Peyer's patch (tissue), 4 donors: ENCODE data around the gene BRMS1L. TPM values are rescaled to one million over a fixed set of nuclear protein-coding genes. Genes with fewer than 3 reads are reported as not detected.
"Not testable (repeated sequence)": the region's sequence is repeated elsewhere in the genome, so short reads cannot be mapped to it uniquely, and the experiment has no call there.

Experiments used
- DNase-seq, 3 donors: peaks; one replicate each; pipeline ENCODE4 v3.0.0-alpha.2; 2017 to 2019
- H3K27ac ChIP-seq, 4 donors: fragments of 200-600 bp; sonication (generic); one replicate each; pipeline ENCODE4 v1.5.1; 2016 to 2019
- H3K27me3 ChIP-seq, 2 donors: fragments of 200-600 bp; sonication (generic); one replicate each; pipeline ENCODE4 v1.5.1; 2019
- H3K36me3 ChIP-seq, 3 donors: fragments of 200-600 bp; sonication (generic); one replicate each; pipeline ENCODE4 v1.5.1; 2016 to 2019
- H3K4me1 ChIP-seq, 4 donors: fragments of 200-600 bp; sonication (generic); one replicate each; pipeline ENCODE4 v1.5.1; 2016 to 2019
- H3K4me3 ChIP-seq, 4 donors: fragments of 200-600 bp; sonication (generic); 1 replicate in 3 of 4; 2 replicates in 1 of 4; pipeline ENCODE4 v1.5.1; 2016 to 2019; ENCODE audit warnings: mild to moderate bottlenecking in 1 of 4
- H3K9me3 ChIP-seq, 4 donors: fragments of 200-600 bp; sonication (generic); one replicate each; pipeline ENCODE4 v1.5.1; 2016 to 2019; ENCODE audit warnings: mild to moderate bottlenecking in 1 of 4
- POLR2A ChIP-seq, 2 donors: fragments of 450-650 bp; IDR thresholded peaks; one replicate each; pipeline ENCODE4 v1.5.1; 2017; ENCODE audit warnings: antibody characterized with exemption in 2 of 2, mild to moderate bottlenecking in 2 of 2, moderate library complexity in 2 of 2
- total RNA-seq, 4 donors: library from RNA; depleted of rRNA; stranded (reverse); fragments of >200 nt; gene quantifications; one replicate each; pipeline ENCODE4 v1.1.0, GENCODE V29; 2016
- TF ChIP-seq, protein P1 (sequence below), 6 experiments: fragments of 450-650 bp in 4 of 6; fragments of 200-600 bp in 2 of 6; sonication (generic) in 1 of 6; IDR thresholded peaks; one replicate each; pipeline ENCODE4 v1.5.1; 2017 to 2019; ENCODE audit warnings: antibody characterized with exemption in 6 of 6, mild to moderate bottlenecking in 3 of 6, moderate library complexity in 1 of 6

The BRMS1L gene
- total RNA-seq, 4 donors from 2014 or later = 0.53 to 4.1 (median 2.4) TPM

DNA sequence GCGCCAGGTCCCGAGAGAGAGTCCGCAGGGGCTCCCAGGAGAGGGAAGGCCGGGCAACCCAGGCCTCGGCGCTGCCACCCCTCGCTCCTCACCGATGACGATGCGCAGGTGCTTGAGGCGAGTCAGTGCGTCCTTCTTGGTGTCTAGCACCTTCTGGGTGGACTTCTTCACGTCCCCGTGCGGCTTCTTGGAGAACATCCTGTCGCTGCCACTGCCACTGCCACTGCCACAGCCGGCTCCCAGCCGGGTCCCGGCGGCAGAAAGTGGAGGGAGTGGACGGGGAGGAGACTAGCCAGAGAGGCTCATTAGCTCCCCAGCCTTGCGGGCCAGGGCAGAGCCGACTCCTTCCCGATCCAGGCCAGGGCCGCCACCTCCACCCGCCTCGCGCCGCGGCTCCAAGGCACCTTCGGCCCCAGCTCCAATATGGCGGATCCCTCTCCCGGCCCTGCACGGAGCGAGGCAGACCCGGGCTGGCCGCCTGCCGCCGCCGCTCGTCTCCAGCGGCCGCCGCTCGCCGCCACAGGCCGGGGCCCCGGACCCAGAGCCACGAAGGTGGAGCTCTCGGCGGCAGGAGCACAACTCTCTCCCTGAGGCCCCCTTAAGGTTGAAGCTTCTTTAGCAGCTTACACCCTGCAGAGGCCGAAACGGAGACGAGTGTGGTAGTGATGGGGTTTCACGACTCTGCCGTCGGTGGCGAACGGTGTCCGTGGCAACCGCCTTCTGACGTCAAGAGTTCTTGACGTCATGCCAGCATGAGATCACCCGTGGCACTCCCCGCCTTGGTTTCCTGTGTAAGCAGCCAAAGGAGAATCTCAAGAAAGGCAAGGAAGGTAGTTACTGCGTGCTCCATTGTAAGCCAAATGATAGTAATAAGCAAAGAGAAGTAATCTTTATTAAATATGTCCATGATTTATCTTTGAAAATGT, 17.2 kb upstream of the BRMS1L start, which contains the start of gene RALGAPA1:
Gene RALGAPA1, minus strand, starts transcription at position 658 of the 926 bp plus-strand sequence. Its CDS starts 460 bp downstream, at position 198.
- peak; percentile 95 to 96 for TF ChIP-seq POLR2A (IDR thresholded peaks at IDR 0.05)
- TF ChIP-seq, protein P1, sequence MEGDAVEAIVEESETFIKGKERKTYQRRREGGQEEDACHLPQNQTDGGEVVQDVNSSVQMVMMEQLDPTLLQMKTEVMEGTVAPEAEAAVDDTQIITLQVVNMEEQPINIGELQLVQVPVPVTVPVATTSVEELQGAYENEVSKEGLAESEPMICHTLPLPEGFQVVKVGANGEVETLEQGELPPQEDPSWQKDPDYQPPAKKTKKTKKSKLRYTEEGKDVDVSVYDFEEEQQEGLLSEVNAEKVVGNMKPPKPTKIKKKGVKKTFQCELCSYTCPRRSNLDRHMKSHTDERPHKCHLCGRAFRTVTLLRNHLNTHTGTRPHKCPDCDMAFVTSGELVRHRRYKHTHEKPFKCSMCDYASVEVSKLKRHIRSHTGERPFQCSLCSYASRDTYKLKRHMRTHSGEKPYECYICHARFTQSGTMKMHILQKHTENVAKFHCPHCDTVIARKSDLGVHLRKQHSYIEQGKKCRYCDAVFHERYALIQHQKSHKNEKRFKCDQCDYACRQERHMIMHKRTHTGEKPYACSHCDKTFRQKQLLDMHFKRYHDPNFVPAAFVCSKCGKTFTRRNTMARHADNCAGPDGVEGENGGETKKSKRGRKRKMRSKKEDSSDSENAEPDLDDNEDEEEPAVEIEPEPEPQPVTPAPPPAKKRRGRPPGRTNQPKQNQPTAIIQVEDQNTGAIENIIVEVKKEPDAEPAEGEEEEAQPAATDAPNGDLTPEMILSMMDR (IDR thresholded peaks at IDR 0.05) = peak in 4 of 6 experiments; percentile 35 to 69 (median 61)
- peak; percentile 92 to 98 (median 95) for DNase-seq
- Histone ChIP-seq H3K4me1 (peaks cover 0 to 23% (median 0%) of the 10 kb centered on the region in 4 donors), H3K4me3 (peak within 1 kb of the TSS; percentile 63 to 83 (median 72)), H3K27ac (peak within 1 kb of the TSS; percentile 90 to 95 (median 92))
- H3K36me3 ChIP-seq, H3K27me3 ChIP-seq, H3K9me3 ChIP-seq: not testable (repeated sequence)

DNA sequence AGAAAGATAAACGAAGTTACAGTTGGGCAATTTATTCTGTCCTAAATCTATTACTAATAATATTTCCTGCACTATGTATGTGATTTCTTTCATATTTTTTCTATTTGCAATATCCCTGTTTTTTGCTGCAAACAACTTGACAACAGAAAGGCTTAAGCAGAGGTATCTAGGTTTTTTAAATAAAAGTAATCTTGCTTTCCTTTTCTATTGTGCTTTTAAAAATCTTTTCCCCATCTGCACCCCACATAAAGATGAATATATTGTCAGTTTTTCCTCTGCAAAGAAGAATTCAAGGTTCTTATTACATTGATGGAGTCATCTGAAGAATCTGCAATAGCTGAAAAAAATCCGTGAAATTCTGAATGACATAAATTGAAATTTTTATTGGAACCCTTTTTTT, 16.5 kb upstream of the BRMS1L start:
- Histone ChIP-seq H3K9me3 (no peaks in the 10 kb centered on the region), H3K4me1 (peaks cover 0 to 23% (median 0%) of the 10 kb centered on the region in 4 donors), H3K36me3 (no peaks in the 10 kb centered on the region), H3K27me3 (no peaks in the 10 kb centered on the region), H3K27ac (peak overlapping the region; percentile 90 to 95 (median 92)), H3K4me3 (peak overlapping the region in 3 of 4 donors; percentile 66 to 83 (median 77))
- no peak for DNase-seq
- TF ChIP-seq, protein P1 (IDR thresholded peaks at IDR 0.05) = no peak
- TF ChIP-seq POLR2A (IDR thresholded peaks at IDR 0.05) = no peak

DNA sequence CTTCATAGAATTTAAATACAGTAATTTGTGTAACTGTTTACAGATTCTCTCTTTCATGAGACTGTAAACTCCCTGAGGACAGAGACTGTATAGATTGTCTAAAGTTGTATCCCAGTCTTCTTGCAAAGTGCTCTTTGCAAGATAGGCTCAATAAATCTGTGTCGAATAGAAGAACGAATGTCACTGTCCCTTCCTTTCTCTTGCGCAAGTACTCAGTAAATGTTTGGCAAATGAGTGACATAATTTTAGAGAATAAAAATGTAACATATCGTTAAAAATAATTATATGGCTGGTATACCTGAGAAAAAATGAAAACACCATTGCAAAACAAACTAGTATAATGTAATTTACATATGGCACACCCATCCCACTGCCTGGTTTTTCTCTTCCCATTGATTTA, 15.2 kb upstream of the BRMS1L start:
- H3K36me3 ChIP-seq = no peaks in the 10 kb centered on the region
- DNase-seq = no peak
- no peak overlapping the region for H3K27ac ChIP-seq
- H3K4me3 ChIP-seq = no peak overlapping the region
- peaks cover 0 to 23% (median 0%) of the 10 kb centered on the region in 4 donors for H3K4me1 ChIP-seq
- H3K9me3 ChIP-seq = no peaks in the 10 kb centered on the region
- TF ChIP-seq POLR2A (IDR thresholded peaks at IDR 0.05) = no peak
- TF ChIP-seq, protein P1 (IDR thresholded peaks at IDR 0.05) = no peak
- no peaks in the 10 kb centered on the region for H3K27me3 ChIP-seq

DNA sequence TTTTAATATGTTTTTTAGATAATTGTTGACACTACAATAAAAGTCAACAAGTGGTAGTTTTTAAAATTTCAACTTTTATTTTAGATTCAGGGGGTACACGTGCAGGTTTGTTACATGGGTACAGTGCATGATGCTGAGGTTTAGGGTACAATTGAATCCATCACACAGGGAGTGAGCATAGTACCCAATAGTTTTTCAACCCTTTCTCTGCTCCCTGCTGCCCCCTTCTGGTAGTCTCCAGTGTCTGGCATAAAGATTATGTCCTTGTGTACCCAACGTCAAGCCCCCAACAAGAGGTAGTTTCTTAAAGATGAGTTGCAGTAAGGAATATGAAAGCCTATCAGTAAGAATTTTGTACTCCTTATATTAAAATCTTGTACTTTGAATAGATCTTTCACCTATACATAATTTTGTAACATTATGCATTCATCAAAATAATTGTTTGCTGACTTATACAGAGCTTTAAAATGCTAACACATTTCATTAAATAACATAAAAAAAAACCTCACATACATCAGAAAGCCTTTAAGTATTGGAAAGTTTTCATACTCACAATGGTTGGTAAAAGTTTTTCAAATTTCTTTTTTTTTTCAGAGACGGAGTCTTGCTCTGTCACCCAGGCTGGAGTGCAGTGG, 11.7 kb upstream of the BRMS1L start:
- Histone ChIP-seq H3K36me3 (no peaks in the 10 kb centered on the region), H3K27ac (no peak overlapping the region), H3K4me1 (no peaks in the 10 kb centered on the region), H3K4me3 (no peak overlapping the region), H3K9me3 (no peaks in the 10 kb centered on the region), H3K27me3 (no peaks in the 10 kb centered on the region)
- peak in 2 of 3 donors; percentile 64 to 89 for DNase-seq
- TF ChIP-seq, protein P1 (IDR thresholded peaks at IDR 0.05) = peak; percentile 15 to 65 (median 56)
- TF ChIP-seq POLR2A (IDR thresholded peaks at IDR 0.05) = no peak

DNA sequence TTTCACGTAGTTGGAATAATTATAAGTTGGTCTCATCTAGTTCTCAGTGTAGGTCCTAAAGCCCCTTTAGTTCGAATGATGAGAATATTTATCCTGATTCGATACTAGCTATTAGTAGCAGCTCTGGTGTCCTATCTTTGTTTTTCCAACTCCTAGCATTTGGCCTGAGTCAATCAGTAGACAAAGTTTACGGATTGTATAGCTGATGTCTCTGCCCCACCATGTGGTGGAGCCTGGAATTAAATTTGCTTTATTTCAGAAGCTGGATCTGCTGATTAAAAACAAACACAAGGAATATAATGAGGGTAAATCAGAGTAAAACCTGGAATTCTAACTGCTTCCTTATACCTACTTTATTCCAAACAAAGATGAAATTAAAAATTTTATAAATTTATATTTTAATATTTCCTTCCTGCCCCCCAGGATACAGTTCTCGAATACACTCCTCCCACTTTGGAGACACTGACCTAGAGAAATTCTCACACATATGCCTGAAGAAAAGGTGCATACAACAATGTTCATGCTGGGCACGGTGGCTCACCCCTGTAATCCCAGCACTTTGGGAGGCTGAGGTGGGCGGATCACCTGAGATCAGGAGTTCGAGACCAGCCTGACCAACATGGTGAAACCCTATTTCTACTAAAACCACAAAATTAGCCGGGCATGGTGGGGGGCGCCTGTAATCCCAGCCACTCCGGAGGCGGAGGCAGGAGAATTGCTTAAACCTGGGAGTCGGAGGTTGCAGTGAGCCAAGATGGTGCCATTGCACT, 7.6 kb upstream of the BRMS1L start:
- Histone ChIP-seq H3K27me3 (no peaks in the 10 kb centered on the region), H3K4me1 (no peaks in the 10 kb centered on the region), H3K36me3 (no peaks in the 10 kb centered on the region), H3K9me3 (no peaks in the 10 kb centered on the region), H3K27ac (no peak overlapping the region), H3K4me3 (no peak overlapping the region)
- no peak for DNase-seq
- TF ChIP-seq POLR2A (IDR thresholded peaks at IDR 0.05) = no peak
- TF ChIP-seq, protein P1 (IDR thresholded peaks at IDR 0.05) = peak in 5 of 6 experiments; percentile 43 to 74 (median 69)
